ENCODE results near the gene ZNF324.
A peak's percentile ranks its signal among the peaks of the same experiment; 100 is the strongest.
"Not testable (repeated sequence)": the region's sequence is repeated elsewhere in the genome, so short reads cannot be mapped to it uniquely, and the experiment has no call there.

Gene ZNF324

GRCh38 chr19:58471736-58472135, 4.9 kb downstream of the ZNF324 start:
- no peak for DNase-seq (ENCODE audit: low spot score)

GRCh38 chr19:58473775-58474174, 6.9 kb downstream of the ZNF324 start:
- DNase-seq (ENCODE audit: low spot score): no peak

- no peak for DNase-seq (ENCODE audit: low spot score)
Measured at GRCh38 chr19:58474291-58474996, 7.6 kb downstream of the ZNF324 start.

GRCh38 chr19:58474997-58475713, 8.3 kb downstream of the ZNF324 start:
- no peak for DNase-seq (ENCODE audit: low spot score)

GRCh38 chr19:58475714-58476497, 9.0 kb downstream of the ZNF324 start, which contains the start of gene ZNF446:
TSS of gene ZNF446 (plus strand) at chr19:58476352. CDS start at chr19:58477219, 867 bp downstream.
- peak; percentile 95 for DNase-seq (ENCODE audit: low spot score)

- no peak for DNase-seq (ENCODE audit: low spot score)
Measured at GRCh38 chr19:58476498-58477015, 9.7 kb downstream of the ZNF324 start.

- no peak for DNase-seq (ENCODE audit: low spot score)
Measured at GRCh38 chr19:58477130-58477529, 10.2 kb downstream of the ZNF324 start.

DNA sequence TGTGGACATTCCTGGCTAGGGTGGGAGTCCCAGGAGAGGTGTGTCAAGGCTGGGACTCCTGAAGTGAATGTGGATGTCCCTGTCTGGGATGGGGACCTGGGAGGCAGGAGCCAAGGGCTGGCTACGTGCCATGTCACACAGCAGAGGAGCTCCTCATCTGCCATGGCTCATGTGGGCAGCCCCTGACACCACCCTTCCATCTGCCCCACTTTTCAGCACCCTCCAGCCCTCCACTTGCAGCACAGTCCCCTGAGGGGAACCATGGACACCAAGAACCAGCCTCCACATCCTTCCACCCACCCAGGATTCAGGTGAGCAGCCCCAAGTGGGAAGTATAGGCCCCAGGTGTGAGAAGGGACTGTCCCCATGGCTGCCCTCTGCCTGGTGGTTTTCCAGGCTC, 11.0 kb downstream of the ZNF324 start:
- DNase-seq (ENCODE audit: low spot score): no peak

GRCh38 chr19:58479303-58479702, 12.4 kb downstream of the ZNF324 start:
- no peak for DNase-seq (ENCODE audit: low spot score)

DNA sequence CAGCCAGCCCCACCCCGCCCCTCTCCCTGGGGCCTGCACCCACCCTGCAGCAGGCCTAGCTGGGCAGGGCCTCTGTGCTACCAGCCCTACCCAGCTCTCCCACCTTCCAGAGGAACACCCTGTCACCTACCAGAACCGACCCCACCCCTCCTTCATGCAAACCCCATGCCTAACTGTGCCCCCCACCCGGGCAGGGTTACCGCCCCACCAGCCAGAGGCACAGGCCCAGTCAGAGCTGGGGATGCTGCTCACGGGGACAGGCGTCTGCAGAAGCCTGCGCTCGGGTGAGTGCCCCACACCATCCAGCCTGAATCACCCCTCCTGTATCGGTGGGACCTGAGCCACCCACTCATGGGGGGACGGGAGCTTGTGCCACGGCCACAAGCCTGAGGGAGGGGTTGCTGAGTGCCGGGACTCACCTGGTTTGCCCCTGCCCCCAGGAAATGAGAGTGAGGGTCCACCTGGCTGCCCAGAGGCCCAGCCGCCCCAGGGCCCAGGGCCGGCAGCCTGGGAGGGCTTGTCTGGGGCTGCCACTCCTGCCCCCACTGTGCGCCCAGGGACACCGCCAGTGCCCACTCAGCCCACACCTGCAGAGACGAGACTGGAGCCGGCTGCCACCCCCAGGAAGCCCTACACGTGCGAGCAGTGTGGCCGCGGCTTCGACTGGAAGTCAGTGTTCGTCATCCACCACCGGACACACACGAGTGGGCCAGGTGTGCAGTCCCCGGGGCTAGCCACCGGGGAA, 13.0 kb downstream of the ZNF324 start:
- no peak for DNase-seq (ENCODE audit: low spot score)

GRCh38 chr19:58480481-58480830, 13.6 kb downstream of the ZNF324 start:
- DNase-seq (ENCODE audit: low spot score): no peak

DNA sequence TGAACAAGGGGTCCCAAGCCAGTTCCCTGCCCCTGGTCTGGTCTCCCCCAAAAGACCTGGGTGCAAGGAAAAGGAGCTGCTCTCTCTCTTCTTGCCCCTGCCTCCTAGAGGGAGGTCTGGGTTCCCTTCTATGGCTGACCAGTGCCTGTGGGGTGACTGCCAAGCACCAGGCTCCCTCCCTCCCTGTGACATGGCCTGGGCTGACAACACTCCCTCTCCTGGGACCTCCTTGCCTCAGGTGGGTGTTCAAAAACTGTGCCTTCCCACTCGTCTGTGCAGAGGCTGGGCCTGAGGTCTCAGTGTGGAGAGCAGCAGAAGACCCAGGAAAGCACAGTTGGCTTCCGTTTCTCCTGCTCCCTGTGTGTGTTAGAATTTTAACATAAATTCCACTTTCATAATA, 14.0 kb downstream of the ZNF324 start:
- no peak for DNase-seq (ENCODE audit: low spot score)

DNA sequence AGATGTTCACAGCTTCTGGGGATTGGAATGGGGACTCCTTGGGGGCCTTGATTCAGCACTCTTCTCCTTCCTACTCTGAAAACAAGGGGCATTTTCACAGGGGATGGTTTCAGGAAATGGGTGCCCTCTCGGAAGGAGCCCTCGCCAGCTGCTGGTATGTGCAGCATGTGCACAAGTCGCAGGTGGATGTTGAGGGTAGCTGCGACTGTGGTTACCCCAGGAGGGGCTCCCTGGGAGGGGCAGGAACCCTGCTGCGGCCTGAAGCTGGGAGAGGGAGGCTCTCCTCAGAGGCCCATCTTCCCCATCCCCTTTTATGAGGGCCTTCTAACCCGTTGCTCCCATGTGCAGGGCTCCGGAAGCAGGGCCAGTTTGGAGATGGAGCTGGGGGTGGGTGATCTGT, 15.5 kb downstream of the ZNF324 start:
- DNase-seq (ENCODE audit: low spot score): no peak

DNA sequence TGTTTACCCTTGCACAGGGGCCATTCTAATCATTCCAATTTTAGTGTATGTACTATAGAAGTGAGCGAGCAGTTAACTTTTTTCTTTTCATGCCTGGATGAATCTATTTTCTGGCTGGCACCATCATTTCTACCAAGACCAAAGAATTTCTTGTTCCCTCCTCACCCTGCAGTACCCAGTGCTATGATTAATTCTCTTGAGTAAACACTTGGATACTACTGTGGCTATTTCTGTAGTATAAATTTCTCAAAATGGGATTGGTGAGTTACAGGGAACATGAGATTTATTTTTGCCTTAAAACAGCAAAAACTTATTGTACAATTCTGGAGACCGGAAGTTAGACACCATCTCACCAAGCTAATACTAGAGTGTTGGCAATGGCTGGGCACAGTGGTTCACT, 16.9 kb downstream of the ZNF324 start:
- no peak for DNase-seq (ENCODE audit: low spot score)

DNA sequence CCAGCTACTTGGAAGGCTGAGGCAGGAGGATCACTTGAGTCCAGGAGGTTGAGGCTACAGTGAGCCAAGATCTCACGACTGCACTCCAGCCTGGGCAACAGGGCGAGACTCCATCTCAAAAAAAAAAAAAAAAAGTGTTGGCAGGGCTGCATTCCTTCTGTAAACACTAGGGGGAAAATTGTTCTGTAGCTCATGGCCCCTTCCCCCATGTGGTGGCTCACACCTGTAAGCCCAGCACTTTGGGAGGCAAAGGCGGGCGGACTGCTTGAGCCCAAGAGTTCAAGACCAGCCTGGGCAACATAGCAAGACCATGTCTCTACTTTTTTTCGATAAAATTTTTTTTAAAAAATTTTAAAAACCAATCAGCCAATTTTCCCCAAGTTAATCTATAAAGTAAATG, 17.5 kb downstream of the ZNF324 start:
- DNase-seq (ENCODE audit: low spot score): not testable (repeated sequence)

GRCh38 chr19:58491393-58491792, 24.5 kb downstream of the ZNF324 start:
- DNase-seq (ENCODE audit: low spot score): no peak

- no peak for DNase-seq (ENCODE audit: low spot score)
Measured at GRCh38 chr19:58492265-58492664, 25.4 kb downstream of the ZNF324 start.

DNA sequence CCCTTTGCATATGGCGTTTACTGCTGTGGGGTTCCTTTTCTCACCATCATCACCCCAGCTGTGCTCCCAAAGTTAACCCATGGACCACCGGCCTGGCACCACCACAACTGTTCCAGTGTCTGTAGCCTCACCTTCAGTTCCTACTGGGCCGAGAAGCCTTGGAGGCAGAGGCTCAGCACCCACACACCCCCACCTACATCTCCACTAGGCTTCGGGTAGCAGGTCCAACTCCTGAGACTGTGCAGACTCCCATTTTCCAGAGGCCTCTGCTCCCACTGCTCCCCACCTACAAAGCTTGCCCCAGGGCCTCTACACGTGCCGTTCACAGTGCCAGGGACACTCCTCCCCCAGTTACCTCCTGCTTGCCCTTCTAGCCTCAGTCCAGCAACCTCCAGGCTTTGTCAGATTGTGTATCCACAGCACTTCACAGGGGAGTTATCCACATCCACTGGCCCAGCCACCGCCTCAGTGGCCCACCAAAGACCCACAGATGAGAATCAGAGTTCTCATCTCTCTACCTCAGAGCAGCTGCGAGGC, 30.8 kb downstream of the ZNF324 start:
- no peak for DNase-seq (ENCODE audit: low spot score)

DNA sequence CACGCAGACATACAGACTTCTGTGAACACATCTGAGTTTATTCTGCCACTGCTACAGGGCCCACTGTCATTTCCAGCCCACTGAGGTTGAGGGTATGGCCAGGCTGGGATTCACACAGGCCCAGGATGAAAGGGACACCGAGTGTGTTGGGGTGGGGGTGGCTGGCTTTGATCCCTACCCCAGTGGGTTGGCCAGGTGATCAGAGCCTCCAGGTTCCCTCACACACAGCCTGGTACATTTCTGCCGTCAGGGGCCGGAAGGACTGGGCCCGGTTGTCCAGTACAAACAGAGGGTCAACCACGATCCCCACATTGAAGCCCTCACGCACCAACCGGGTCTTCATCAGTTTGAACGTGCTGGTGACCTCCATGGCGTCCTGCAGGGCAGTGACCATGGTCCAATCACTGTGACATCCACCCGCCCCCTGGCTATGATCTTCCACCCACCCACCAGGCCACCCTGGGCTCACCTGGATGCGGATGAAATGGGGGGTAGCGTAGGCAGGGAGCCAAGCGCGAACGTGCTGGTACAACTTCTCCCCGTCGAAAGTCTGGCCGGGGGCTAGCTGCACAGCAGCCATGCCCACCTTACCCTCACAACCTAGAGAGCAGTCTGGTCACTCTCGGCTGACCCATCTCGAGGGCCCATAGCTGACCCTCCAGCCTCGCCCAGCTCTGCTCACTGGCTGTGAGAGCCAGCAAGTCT, 31.6 kb downstream of the ZNF324 start:
- DNase-seq (ENCODE audit: low spot score): no peak

GRCh38 chr19:58499021-58499927, 32.4 kb downstream of the ZNF324 start:
- DNase-seq (ENCODE audit: low spot score): peak; percentile 97

Data from CD4-positive, alpha-beta T cell treated with Interleukin-15 for 4 hours (primary cell).